D721Med (cell line): ENCODE results near the gene NARS2.

ENCODE experiments used
- DNase-seq: peaks from one replicate; pipeline ENCODE4 v3.0.0; 2011; ENCODE audit warnings: low spot score; ENCODE audit not compliant: insufficient read length
- FAIRE-seq: peaks from 2 replicates; lab custom pipeline; 2011; peaks lifted over from hg19 to GRCh38; lab: Jason Lieb, UNC
- TF ChIP-seq, protein P1 (sequence below): IDR thresholded peaks from 2 replicates; pipeline ENCODE4 v1.5.1; 2012; ENCODE audit warnings: mild to moderate bottlenecking, control low read depth; ENCODE audit not compliant: insufficient read depth; ENCODE audit errors: missing control alignments

The NARS2 gene

DNA sequence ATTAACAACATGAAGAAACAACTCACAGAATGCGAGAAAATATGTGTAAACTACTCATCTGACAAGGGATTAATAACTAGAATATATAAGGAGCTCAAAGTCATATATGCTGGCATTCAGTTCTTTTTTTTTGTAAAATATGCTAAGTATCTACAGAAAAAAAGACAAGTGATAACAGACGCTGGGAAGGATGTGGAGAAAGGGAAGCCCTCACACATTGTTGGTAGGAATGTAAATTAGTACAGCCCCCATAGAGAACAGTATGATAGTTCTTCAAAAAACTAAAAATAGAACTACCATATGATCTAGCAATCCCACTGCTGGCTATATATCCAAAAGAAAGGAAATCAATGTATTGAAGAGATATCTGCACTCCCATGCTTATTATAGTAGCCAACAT, 170.9 kb downstream of the NARS2 start:
- DNase-seq: no peak
- TF ChIP-seq, protein P1, sequence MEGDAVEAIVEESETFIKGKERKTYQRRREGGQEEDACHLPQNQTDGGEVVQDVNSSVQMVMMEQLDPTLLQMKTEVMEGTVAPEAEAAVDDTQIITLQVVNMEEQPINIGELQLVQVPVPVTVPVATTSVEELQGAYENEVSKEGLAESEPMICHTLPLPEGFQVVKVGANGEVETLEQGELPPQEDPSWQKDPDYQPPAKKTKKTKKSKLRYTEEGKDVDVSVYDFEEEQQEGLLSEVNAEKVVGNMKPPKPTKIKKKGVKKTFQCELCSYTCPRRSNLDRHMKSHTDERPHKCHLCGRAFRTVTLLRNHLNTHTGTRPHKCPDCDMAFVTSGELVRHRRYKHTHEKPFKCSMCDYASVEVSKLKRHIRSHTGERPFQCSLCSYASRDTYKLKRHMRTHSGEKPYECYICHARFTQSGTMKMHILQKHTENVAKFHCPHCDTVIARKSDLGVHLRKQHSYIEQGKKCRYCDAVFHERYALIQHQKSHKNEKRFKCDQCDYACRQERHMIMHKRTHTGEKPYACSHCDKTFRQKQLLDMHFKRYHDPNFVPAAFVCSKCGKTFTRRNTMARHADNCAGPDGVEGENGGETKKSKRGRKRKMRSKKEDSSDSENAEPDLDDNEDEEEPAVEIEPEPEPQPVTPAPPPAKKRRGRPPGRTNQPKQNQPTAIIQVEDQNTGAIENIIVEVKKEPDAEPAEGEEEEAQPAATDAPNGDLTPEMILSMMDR: no peak
- FAIRE-seq: no peak

GRCh38 chr11:78402847-78403246, 171.8 kb downstream of the NARS2 start:
- FAIRE-seq (no peak), DNase-seq (no peak)
- TF ChIP-seq, protein P1: no peak

DNA sequence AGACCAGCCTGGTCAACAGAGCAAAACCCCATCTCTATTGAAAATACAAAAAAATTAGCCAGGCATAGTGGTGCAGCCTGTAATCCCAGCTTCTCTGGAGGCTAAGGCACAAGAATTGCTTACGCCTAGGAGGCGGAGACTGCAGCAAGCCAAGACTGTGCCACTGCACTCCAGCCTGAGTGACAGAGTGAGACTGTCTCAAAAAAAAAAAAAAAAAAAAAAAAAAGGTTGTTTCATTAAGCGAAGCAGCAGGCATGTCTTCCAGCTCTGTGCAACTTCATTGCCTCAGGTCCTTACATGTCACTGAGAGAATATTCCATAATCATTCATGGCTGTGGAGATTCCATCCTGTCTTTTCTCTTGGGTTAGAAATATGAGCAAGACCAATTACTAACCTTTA, 174.0 kb downstream of the NARS2 start:
- TF ChIP-seq, protein P1: no peak
- FAIRE-seq (no peak), DNase-seq (no peak)

GRCh38 chr11:78400116-78400515, 174.5 kb downstream of the NARS2 start:
- TF ChIP-seq, protein P1: no peak
- FAIRE-seq (no peak), DNase-seq (no peak)

DNA sequence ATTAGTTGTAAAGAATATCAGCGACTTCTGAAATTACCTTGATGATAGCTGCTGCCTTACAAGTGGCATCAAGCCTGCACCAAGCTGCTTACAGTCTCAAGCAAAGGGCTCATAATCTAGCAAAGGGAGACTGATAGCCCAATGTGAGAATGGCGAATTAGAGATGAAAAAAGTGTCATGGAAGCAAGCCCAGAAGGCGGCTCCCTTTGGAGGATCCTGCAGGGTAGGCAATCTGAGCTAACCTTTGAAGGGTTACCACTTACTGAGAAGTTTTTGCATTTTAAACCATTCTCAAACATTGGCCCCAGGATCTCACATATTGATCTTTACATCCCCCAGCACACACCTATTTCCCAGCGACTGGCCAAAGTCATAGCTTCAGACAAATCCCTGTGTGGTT, 175.5 kb downstream of the NARS2 start:
- TF ChIP-seq, protein P1: no peak
- no peak for DNase-seq
- no peak for FAIRE-seq

DNA sequence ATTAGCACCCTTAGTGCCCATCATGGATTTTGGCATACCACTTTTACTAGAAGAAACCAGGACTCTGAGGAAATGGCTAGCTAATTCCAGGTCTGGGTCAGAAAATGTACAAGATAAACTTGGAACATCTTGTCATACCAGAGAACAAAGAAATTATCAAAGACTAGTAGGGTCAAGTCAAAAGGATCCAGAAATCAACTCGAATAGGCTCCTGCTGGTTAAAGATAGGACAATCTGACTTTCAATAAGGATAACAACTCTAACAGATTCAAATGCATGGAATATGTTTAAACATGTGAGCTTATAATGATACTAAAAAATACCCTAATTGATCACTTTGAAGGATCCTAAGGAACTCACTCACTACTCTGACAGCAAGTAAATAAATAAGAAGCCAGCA, 175.9 kb downstream of the NARS2 start:
- TF ChIP-seq, protein P1: no peak
- DNase-seq (no peak), FAIRE-seq (no peak)

DNA sequence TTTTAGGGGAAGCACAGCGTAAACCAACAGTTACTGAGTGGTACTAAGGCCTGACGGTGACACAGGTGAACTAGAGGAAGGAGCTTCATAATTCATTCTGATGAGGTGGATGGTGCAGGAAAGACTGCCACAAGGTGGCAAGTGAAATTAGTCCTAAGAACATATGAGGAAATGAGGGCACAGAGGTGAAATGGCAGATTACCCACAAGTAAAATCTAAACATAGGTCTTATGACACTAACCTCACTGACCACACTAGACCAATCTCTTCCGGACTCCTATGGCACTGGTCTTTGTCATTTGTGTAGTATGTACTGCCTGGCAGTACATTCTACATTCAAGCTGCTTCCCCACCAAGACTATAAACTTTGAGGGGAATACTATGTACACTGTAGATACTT, 177.3 kb downstream of the NARS2 start:
- no peak for DNase-seq
- TF ChIP-seq, protein P1: no peak
- no peak for FAIRE-seq
